PC-3 (cell line): Measurements from ENCODE around the gene ZNF524.

ENCODE experiments used
- CTCF ChIP-seq: fragments of 300-600 bp; sonication (generic); conservative IDR thresholded peaks from 2 replicates; pipeline ENCODE4 v1.5.1; 2017; ENCODE audit warnings: antibody characterized with exemption, low read depth, mild to moderate bottlenecking, low read length
- EZH2 ChIP-seq: fragments of 300-600 bp; sonication (generic); IDR thresholded peaks from one replicate; pipeline ENCODE4 v1.6.1; 2017; ENCODE audit warnings: antibody characterized with exemption, mild to moderate bottlenecking, low read length; ENCODE audit not compliant: unreplicated experiment
- EZH2phosphoT487 ChIP-seq: fragments of 300-600 bp; sonication (generic); IDR thresholded peaks from 2 replicates; pipeline ENCODE4 v1.6.1; 2018; ENCODE audit warnings: mild to moderate bottlenecking, antibody characterized with exemption, low read length, borderline replicate concordance

GRCh38 chr19:55648585-55649267 is 48.6 kb downstream of the ZNF524 start:
- no peak for TF ChIP-seq CTCF
- TF ChIP-seq EZH2phosphoT487 = no peak
- TF ChIP-seq EZH2 = no peak
